ENCODE measurements around the gene USP17L17. TPM values are rescaled to one million over a fixed set of nuclear protein-coding genes. Genes with fewer than 3 reads are reported as not detected.
"Not testable (repeated sequence)": the region's sequence is repeated elsewhere in the genome, so short reads cannot be mapped to it uniquely, and the experiment has no call there.

Gene USP17L17
- total RNA-seq, 6 donors from 2014 or later, result not detected

- not testable (repeated sequence) for H3K9me3 ChIP-seq; H3K27ac ChIP-seq; H3K27me3 ChIP-seq; H3K4me3 ChIP-seq; H3K36me3 ChIP-seq; H3K4me1 ChIP-seq; DNase-seq; ATAC-seq (ENCODE audit: low FRiP score in 2 of 2)
- WGBS, 2 donors, result no CpG with 5 or more reads among the region's 13 CpGs
These were observed 18.9 kb downstream of the USP17L17 start, which contains the start of gene USP17L21 for GRCh38 chr4:9262572-9262971. USP17L21 (plus strand) TSS chr4:9262872; CDS start chr4:9262872, 0 bp downstream.

- ATAC-seq (ENCODE audit: low FRiP score in 2 of 2); H3K36me3 ChIP-seq; H3K27me3 ChIP-seq; H3K27ac ChIP-seq; H3K9me3 ChIP-seq; H3K4me1 ChIP-seq; DNase-seq; H3K4me3 ChIP-seq: not testable (repeated sequence)
- WGBS, 2 donors, result no CpG with 5 or more reads among the region's 15 CpGs
These were observed 23.6 kb downstream of the USP17L17 start, which contains the start of gene USP17L22 for GRCh38 chr4:9267319-9267718. USP17L22 (plus strand) TSS chr4:9267619; CDS start chr4:9267619, 0 bp downstream.

GRCh38 chr4:9271719-9272118, 28.0 kb downstream of the USP17L17 start:
- not testable (repeated sequence) for H3K36me3 ChIP-seq; H3K9me3 ChIP-seq; H3K27ac ChIP-seq; H3K4me1 ChIP-seq; H3K4me3 ChIP-seq; ATAC-seq (ENCODE audit: low FRiP score in 2 of 2); H3K27me3 ChIP-seq
- peak; percentile 6 to 59 for DNase-seq
- WGBS, 2 donors, result 88 to 90% methylated on average over 8 of the region's 10 CpGs

Other genes with a start within 250 kb of the USP17L17 start
- gene FAM90A26, start 73.5 kb upstream of the USP17L17 start, total RNA-seq, result not detected
- gene USP17L10, start 33.2 kb upstream of the USP17L17 start, total RNA-seq, result not detected
- gene USP17L11, start 28.5 kb upstream of the USP17L17 start, total RNA-seq, result not detected
- not detected for gene USP17L12, start 23.7 kb upstream of the USP17L17 start, total RNA-seq
- not detected for gene USP17L13, start 19.0 kb upstream of the USP17L17 start, total RNA-seq
- gene USP17L15, start 9.5 kb upstream of the USP17L17 start, total RNA-seq, result not detected
- gene USP17L18, start 4.8 kb downstream of the USP17L17 start, total RNA-seq, result not detected
- not detected for gene USP17L19, start 9.5 kb downstream of the USP17L17 start, total RNA-seq
- not detected for gene USP17L20, start 14.2 kb downstream of the USP17L17 start, total RNA-seq
- not detected for gene USP17L21, start 19.0 kb downstream of the USP17L17 start, total RNA-seq
- gene USP17L22, start 23.7 kb downstream of the USP17L17 start, total RNA-seq, result not detected
- gene USP17L24, start 81.3 kb downstream of the USP17L17 start, total RNA-seq, result not detected
- not detected for gene USP17L25, start 86.0 kb downstream of the USP17L17 start, total RNA-seq
- gene USP17L26, start 90.8 kb downstream of the USP17L17 start, total RNA-seq, result not detected
- not detected for gene USP17L5, start 95.5 kb downstream of the USP17L17 start, total RNA-seq
- not detected for gene USP17L27, start 100.3 kb downstream of the USP17L17 start, total RNA-seq
- gene USP17L28, start 105.0 kb downstream of the USP17L17 start, total RNA-seq, result not detected
- gene USP17L29, start 109.8 kb downstream of the USP17L17 start, total RNA-seq, result not detected
- gene USP17L30, start 119.2 kb downstream of the USP17L17 start, total RNA-seq, result not detected
- gene DEFB131A, start 200.5 kb downstream of the USP17L17 start, total RNA-seq, result not detected